ENCODE measurements around the gene LTV1. TPM values are rescaled to one million over a fixed set of nuclear protein-coding genes. Genes with fewer than 3 reads are reported as not detected.

The LTV1 gene
- total and polyA plus RNA-seq, 2 of the 4 experiments (the other 2 are of a cell fraction), result 11.1 to 19.0 TPM

- TF ChIP-seq NFE2L2 (IDR thresholded peaks at IDR 0.05; ENCODE audit: low read depth, low read length) (no peak), MAFK (IDR thresholded peaks at IDR 0.05; ENCODE audit: low read depth, low read length) (no peak)
These were observed 59.0 kb downstream of the LTV1 start (continued) for GRCh38 chr6:143901885-143902750.

GRCh38 chr6:143902827-143903226 is 59.7 kb downstream of the LTV1 start:
- no peaks in the 10 kb centered on the region for H3K79me1 ChIP-seq (ENCODE audit: low read depth in 1 of 2, low read length in 2 of 2)
- no peak overlapping the region for H3K9ac ChIP-seq (ENCODE audit: low read depth, low read length)
- H3K9me1 ChIP-seq (ENCODE audit: insufficient read depth, low read length), result peaks cover 4% of the 10 kb centered on the region
- TF ChIP-seq SMC3 (IDR thresholded peaks at IDR 0.05; ENCODE audit: low read depth, low read length), result no peak
- TF ChIP-seq NFE2L2 (IDR thresholded peaks at IDR 0.05; ENCODE audit: low read depth, low read length), result no peak
- TF ChIP-seq MAFK (IDR thresholded peaks at IDR 0.05; ENCODE audit: low read depth, low read length), result no peak
- H3K14ac ChIP-seq (replicated peaks; ENCODE audit: low read depth, low read length), result peak overlapping the region; percentile 22; the same call in 1 of the 2 replicates
- dilution Hi-C loops (cut with HindIII; ENCODE audit: low sequenced_read_pairs, unreplicated experiment) (no loop called here), in situ Hi-C loops (cut with MboI; ENCODE audit: low sequenced_read_pairs) (no loop called here), intact Hi-C loops (cut with micrococcal nuclease) (no loop called here)
- H2AFZ ChIP-seq (replicated peaks; ENCODE audit: low read length, poor library complexity), result no peak overlapping the region
- no peak for DNase-seq
- 0 out of 2 replicates have a peak overlapping the region, but pooled peaks have one; percentile 3 for H3K4ac ChIP-seq (ENCODE audit: low read depth, low read length)
- no peaks in the 10 kb centered on the region for H4K20me1 ChIP-seq (ENCODE audit: insufficient read depth, low read length)
- WGBS, 2 experiments (ENCODE audit: extremely low coverage in 2 of 2, insufficient read length in 1 of 2), result no CpG with 5 or more reads among the region's 2 CpGs
- no peak overlapping the region for H2BK5ac ChIP-seq (ENCODE audit: low read depth, low read length, poor library complexity, severe bottlenecking)
- H3K4me3 ChIP-seq (ENCODE audit: insufficient read depth, low read depth, low read length), result no peak overlapping the region
- peak overlapping the region; percentile 81; the same call in 1 of the 2 replicates for H4K5ac ChIP-seq (ENCODE audit: low read depth, low read length)
- H2AK9ac ChIP-seq (replicated peaks; ENCODE audit: low read depth, low read length, poor library complexity), result no peak overlapping the region
- no peaks in the 10 kb centered on the region for H3K9me3 ChIP-seq (ENCODE audit: control insufficient read depth, insufficient read depth, low read length)
- ChIA-PET CTCF (interaction anchor here (0.6 kb wide), 1 partner anchor 225 kb away, joined by 4 read pairs; no protein-coding TSS in a partner anchor), POLR2A (ENCODE audit: unreplicated experiment) (no interaction called here)
- H3K56ac ChIP-seq (ENCODE audit: extremely low read depth, insufficient read depth, low read length), result no peak overlapping the region
- no peak overlapping the region; the same call in 1 of the 2 replicates for H2AK5ac ChIP-seq (ENCODE audit: low read depth, low read length)
- peak overlapping the region; percentile 71 for H3K18ac ChIP-seq (ENCODE audit: low read depth, low read length)
- no peaks in the 10 kb centered on the region for H3K27me3 ChIP-seq (ENCODE audit: control insufficient read depth, insufficient read depth, low read length)
- no peak for ATAC-seq (ENCODE audit: low read depth)
- BruUV-seq (replicated peaks), result no TSS peak
- H3K4me1 ChIP-seq (ENCODE audit: control insufficient read depth, insufficient read depth, low read length), result peaks cover 7% of the 10 kb centered on the region
- H2BK20ac ChIP-seq (ENCODE audit: low read depth, low read length), result no peak overlapping the region
- no peak overlapping the region for H4K8ac ChIP-seq (ENCODE audit: low read depth in 2 of 2, low read length in 2 of 2)
- H3K36me3 ChIP-seq (ENCODE audit: control insufficient read depth, insufficient read depth, low read length), result no peaks in the 10 kb centered on the region
- peak overlapping the region; percentile 60; the same call in 1 of the 2 replicates for H3K27ac ChIP-seq (ENCODE audit: insufficient read depth, low read length)
- no peak overlapping the region; the same call in 1 of the 2 replicates for H3K4me2 ChIP-seq (ENCODE audit: low read depth, low read length)
- no peak overlapping the region for H3K23ac ChIP-seq (ENCODE audit: low read depth, low read length)
- H2BK15ac ChIP-seq (ENCODE audit: low read depth, low read length), result no peak overlapping the region
- no peak overlapping the region for H4K91ac ChIP-seq (ENCODE audit: insufficient read depth, low read depth, low read length)
- H2BK120ac ChIP-seq (ENCODE audit: low read depth, low read length), result no peak overlapping the region

Measured in IMR-90 (cell line).